Urinary bladder (tissue), 4 donors: Measurements from ENCODE around the gene ATP6V0A1. TPM values are rescaled to one million over a fixed set of nuclear protein-coding genes. Genes with fewer than 3 reads are reported as not detected.
"Not testable (repeated sequence)": the region's sequence is repeated elsewhere in the genome, so short reads cannot be mapped to it uniquely, and the experiment has no call there.

Source experiments
- DNase-seq: peaks from one replicate; pipeline ENCODE4 v3.0.0-alpha.2; 2015; ENCODE audit errors: extremely low spot score
- H3K27ac ChIP-seq: one replicate; pipeline ENCODE4 v1.5.1; 2013; ENCODE audit warnings: low read depth, mild to moderate bottlenecking, moderate library complexity
- H3K36me3 ChIP-seq: one replicate; pipeline ENCODE4 v1.6.1; 2013; ENCODE audit warnings: mild to moderate bottlenecking, moderate library complexity; ENCODE audit not compliant: insufficient read depth
- H3K4me1 ChIP-seq: one replicate; pipeline ENCODE4 v1.6.1; 2013; ENCODE audit warnings: mild to moderate bottlenecking, moderate library complexity; ENCODE audit not compliant: insufficient read depth
- H3K4me3 ChIP-seq: one replicate; pipeline ENCODE4 v1.5.1; 2013; ENCODE audit warnings: low read depth, low read length
- WGBS: extraction: QIAGEN DNeasy Blood & Tissue Kit; methylation state at CpG from one replicate; pipeline ENCODE4 v1.1.7; 2013; 5-methylcytosine and 5-hydroxymethylcytosine counted together
- polyA plus RNA-seq: library from polyadenylated mRNA; stranded (reverse); fragments of 200-250 nt; gene quantifications from one replicate; pipeline ENCODE4 v1.2.3, GENCODE V29; 2013
- total RNA-seq: library from RNA; depleted of rRNA; stranded (reverse); fragments of >200 nt; gene quantifications from one replicate; pipeline ENCODE4 v1.2.3, GENCODE V29; 2014
- donor health status: healthy with polysubstance abuse.
- donor health status: healthy.

The ATP6V0A1 gene
- total and polyA plus RNA-seq, 2 donors, result 36.5 to 72.1 TPM

DNA sequence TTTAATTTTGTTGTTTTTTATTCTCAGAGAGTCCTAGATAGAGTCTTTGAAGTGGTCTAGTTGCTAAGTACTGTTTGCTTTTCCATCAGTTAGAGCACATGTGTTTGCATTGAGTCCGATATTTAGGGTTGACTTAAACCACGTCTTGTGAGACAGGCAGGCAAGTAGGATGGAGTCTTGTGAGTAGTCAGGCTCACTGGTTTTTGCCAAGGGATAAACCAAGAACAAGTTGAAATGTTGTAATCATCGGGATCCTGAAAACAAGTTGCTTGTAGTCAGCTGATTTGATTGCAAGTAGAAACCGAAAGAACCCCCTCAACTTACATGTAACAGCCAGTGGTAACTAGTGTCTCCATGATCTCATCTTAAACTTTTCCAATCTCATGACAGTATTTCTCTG lies 17.2 kb downstream of the ATP6V0A1 start:
- no peak for DNase-seq
- Histone ChIP-seq H3K27ac (no peak overlapping the region), H3K36me3 (peaks cover 9% of the 10 kb centered on the region), H3K4me1 (no peaks in the 10 kb centered on the region), H3K4me3 (no peak overlapping the region)
- 90% methylated on average over 4 of the region's 4 CpGs for WGBS

- H3K4me3 ChIP-seq, result no peak overlapping the region
- H3K27ac ChIP-seq, result no peak overlapping the region
- WGBS, result 92% methylated on average over 2 of the region's 2 CpGs
- no peak for DNase-seq
- peaks cover 9% of the 10 kb centered on the region for H3K36me3 ChIP-seq
- no peaks in the 10 kb centered on the region for H3K4me1 ChIP-seq
These were observed 17.7 kb downstream of the ATP6V0A1 start for GRCh38 chr17:42476411-42476810.

DNA sequence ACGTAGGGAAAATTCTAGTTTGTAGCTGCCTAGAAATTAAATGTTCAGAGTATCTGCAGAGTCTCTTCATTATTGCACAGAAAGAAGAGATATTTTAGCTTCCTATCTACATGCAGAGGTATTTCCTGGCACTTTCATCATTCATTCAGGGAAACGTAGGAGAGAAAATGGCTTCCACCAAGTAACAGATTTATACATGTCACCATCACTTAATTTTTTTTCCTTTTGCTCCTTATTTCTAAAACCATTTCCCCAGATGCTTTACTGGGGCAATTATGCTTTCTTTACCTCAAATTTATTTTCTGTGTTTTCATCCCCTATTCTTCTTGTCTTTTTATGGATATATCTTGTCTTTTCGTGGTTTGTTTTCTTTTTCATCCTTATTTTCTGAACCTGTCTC lies 18.5 kb downstream of the ATP6V0A1 start:
- WGBS, result 83% methylated on average over 3 of the region's 3 CpGs
- H3K27ac ChIP-seq, result no peak overlapping the region

GRCh38 chr17:42477824-42478223 lies 19.1 kb downstream of the ATP6V0A1 start:
- H3K4me3 ChIP-seq, H3K27ac ChIP-seq, H3K4me1 ChIP-seq, DNase-seq, H3K36me3 ChIP-seq: not testable (repeated sequence)
- 88% methylated on average over 1 of the region's 1 CpG for whole genome bisulfite sequencing

More for the DNA sequence above, 18.5 kb downstream of the ATP6V0A1 start:
- no peaks in the 10 kb centered on the region for H3K4me1 ChIP-seq
- H3K36me3 ChIP-seq, result peaks cover 9% of the 10 kb centered on the region
- no peak for DNase-seq
- H3K4me3 ChIP-seq, result no peak overlapping the region

- no peak for DNase-seq
- WGBS, result 67% methylated on average over 7 of the region's 7 CpGs
- H3K4me3 ChIP-seq, result no peak overlapping the region
- H3K4me1 ChIP-seq, result no peaks in the 10 kb centered on the region
- H3K27ac ChIP-seq, result no peak overlapping the region
- peaks cover 2% of the 10 kb centered on the region for H3K36me3 ChIP-seq
These were observed 25.6 kb downstream of the ATP6V0A1 start for GRCh38 chr17:42484304-42484703.

- DNase-seq, result no peak
- Histone ChIP-seq H3K36me3 (no peaks in the 10 kb centered on the region), H3K27ac (no peak overlapping the region), H3K4me3 (no peak overlapping the region), H3K4me1 (no peaks in the 10 kb centered on the region)
These were observed 27.0 kb downstream of the ATP6V0A1 start for GRCh38 chr17:42485680-42486079.

GRCh38 chr17:42488032-42488431 lies 29.4 kb downstream of the ATP6V0A1 start:
- Histone ChIP-seq H3K4me3 (no peak overlapping the region), H3K36me3 (no peaks in the 10 kb centered on the region), H3K4me1 (no peaks in the 10 kb centered on the region), H3K27ac (no peak overlapping the region)
- DNase-seq, result no peak
- 86% methylated on average over 1 of the region's 1 CpG for WGBS

DNA sequence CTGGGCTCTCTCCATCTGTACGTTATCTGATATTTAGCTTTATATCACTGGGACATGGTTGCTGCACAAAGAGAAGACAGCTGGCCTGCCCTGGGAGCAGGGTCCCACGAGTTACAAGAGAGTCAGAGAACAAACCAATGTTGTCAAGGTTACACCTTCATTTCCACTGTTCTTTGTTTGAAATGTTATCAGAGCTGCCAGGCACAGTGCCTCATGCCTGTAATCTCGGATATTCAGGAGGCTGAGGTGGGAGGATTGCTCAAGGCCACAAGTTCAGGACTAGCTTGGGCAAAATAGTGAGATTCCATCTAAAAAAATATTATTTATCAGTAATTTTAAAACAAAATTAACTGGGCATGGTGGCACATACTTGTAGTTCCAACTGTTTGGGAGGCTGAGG lies 34.6 kb downstream of the ATP6V0A1 start:
- Histone ChIP-seq H3K4me1 (no peaks in the 10 kb centered on the region), H3K27ac (no peak overlapping the region), H3K4me3 (no peak overlapping the region), H3K36me3 (peaks cover 4% of the 10 kb centered on the region)
- no peak for DNase-seq
- WGBS, result 78% methylated on average over 3 of the region's 3 CpGs

DNA sequence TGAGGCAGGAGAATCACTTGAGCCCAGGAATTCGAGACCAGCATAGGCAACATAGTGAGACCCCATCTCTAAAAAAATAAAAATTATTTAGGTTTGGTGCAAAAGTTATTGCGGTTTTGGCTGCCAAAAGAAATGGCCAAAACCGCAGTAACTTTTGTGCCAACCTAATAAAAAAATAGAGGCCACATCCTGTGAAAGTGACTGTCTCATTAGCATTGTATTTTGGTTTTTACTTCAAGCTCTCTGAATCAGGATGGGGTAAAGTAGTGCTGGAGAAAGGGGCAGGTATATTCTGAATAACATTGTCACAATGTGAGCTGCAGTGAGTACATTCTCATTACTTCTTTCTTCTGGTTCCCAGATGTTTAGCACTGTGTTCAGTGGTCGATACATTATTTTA lies 36.0 kb downstream of the ATP6V0A1 start:
- 83% methylated on average over 4 of the region's 4 CpGs for WGBS
- Histone ChIP-seq H3K4me1 (no peaks in the 10 kb centered on the region), H3K4me3 (no peak overlapping the region), H3K27ac (no peak overlapping the region), H3K36me3 (peaks cover 4% of the 10 kb centered on the region)
- DNase-seq, result no peak

GRCh38 chr17:42498828-42499227 lies 40.1 kb downstream of the ATP6V0A1 start:
- DNase-seq, result no peak
- Histone ChIP-seq H3K36me3 (peaks cover 2% of the 10 kb centered on the region), H3K4me3 (no peak overlapping the region), H3K27ac (no peak overlapping the region), H3K4me1 (no peaks in the 10 kb centered on the region)
- WGBS, result 86% methylated on average over 4 of the region's 4 CpGs

DNA sequence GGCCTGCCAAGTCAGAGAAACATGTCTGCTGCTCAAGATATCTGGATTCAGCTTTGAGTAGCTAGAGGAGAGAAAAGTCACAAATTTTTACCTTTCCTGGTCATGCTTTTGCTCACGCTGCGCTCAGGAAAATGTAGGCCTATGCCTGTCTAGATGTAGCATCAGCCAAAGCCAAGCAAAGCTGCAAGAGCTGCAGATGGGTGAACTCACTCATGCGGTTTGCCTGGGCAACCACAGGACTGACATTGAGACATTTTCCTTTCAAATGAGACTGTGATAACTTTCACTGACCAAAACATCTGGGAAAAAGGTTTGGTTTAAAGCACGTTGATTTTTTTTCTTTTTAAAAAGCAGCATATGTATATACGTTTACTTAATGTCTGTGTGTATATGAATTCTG lies 43.4 kb downstream of the ATP6V0A1 start:
- WGBS, result 88% methylated on average over 5 of the region's 5 CpGs
- Histone ChIP-seq H3K4me3 (no peak overlapping the region), H3K36me3 (peaks cover 2% of the 10 kb centered on the region), H3K27ac (no peak overlapping the region), H3K4me1 (no peaks in the 10 kb centered on the region)
- no peak for DNase-seq

DNA sequence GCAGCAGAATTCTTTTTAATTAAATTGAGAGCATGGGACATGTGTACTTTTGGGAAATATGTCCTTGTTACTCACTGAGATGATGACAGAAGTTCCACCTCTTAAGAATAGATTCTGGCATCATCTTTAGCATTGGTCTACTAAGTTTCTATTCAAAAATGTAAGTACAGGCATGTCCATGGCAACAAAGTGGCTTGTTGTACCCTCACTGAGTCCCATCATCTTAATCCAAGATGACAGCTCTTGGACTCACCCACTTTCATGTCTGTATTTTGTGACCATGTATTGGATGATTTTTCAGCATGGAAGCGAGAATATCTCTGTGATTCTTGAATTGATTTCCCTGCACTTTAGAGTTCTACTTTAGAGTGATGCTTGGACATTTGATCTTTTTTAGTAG lies 44.2 kb downstream of the ATP6V0A1 start:
- no peak overlapping the region for H3K27ac ChIP-seq
- WGBS, result 91% methylated on average over 1 of the region's 1 CpG
- no peaks in the 10 kb centered on the region for H3K4me1 ChIP-seq
- H3K4me3 ChIP-seq, result no peak overlapping the region
- peaks cover 2% of the 10 kb centered on the region for H3K36me3 ChIP-seq
- DNase-seq, result no peak

DNA sequence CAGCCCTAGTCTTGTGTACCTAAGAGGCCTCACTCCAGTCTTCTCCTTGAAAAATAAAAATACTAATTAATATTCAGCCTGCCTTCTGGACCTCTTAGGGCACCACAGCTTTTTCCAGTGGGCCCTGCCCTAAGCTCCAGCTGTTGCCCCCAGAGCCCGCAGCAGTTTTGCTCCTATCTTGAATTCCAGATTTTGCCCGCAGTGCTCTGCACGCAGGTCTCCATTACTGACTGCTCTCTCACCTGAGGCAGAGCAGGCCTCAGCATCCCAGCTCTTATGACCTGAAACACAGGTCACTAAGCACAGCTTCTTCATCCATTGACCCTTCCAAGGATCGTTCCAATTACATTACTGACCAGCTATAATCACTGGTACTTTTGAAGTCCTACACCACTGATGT lies 49.0 kb downstream of the ATP6V0A1 start:
- no peak overlapping the region for H3K27ac ChIP-seq
- H3K4me3 ChIP-seq, result no peak overlapping the region
- DNase-seq, result no peak
- H3K36me3 ChIP-seq, result peaks cover 2% of the 10 kb centered on the region
- 92% methylated on average over 4 of the region's 4 CpGs for WGBS
- H3K4me1 ChIP-seq, result no peaks in the 10 kb centered on the region

- DNase-seq, result no peak
- peaks cover 2% of the 10 kb centered on the region for H3K36me3 ChIP-seq
- WGBS, result 77% methylated on average over 12 of the region's 12 CpGs
- H3K4me1 ChIP-seq, result no peaks in the 10 kb centered on the region
- H3K27ac ChIP-seq, result no peak overlapping the region
- H3K4me3 ChIP-seq, result no peak overlapping the region
These were observed 49.9 kb downstream of the ATP6V0A1 start for GRCh38 chr17:42508426-42509165.

DNA sequence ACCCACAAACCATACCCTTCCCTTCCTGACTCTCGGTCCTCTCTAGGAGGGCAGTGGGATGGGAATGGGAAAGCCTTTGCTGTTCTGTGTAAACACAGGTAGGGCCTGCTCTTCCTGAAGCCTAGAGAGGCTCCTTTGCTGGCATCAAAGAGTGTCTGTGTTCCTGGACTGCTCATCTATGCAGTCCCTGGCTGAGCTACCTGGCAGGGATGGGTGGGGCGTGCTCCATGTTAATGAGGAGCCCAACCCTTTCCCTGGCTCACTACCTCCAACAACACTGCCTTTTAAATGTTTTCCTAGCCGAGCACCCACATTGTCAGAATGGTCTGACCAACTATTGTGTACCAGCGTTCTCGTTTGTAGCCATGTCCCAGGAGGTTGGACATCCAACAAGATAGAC lies 50.7 kb downstream of the ATP6V0A1 start:
- peaks cover 2% of the 10 kb centered on the region for H3K36me3 ChIP-seq
- H3K4me1 ChIP-seq, result no peaks in the 10 kb centered on the region
- no peak overlapping the region for H3K4me3 ChIP-seq
- H3K27ac ChIP-seq, result no peak overlapping the region
- WGBS, result 89% methylated on average over 5 of the region's 5 CpGs
- DNase-seq, result no peak
